A549 (cell line): ENCODE measurements around the gene PRKCE.

Experiments used
- CHD4 ChIP-seq: fragments of 200-600 bp; sonication (generic); IDR thresholded peaks from 2 replicates; pipeline ENCODE4 v1.6.1; 2016; ENCODE audit warnings: antibody characterized with exemption, mild to moderate bottlenecking, borderline replicate concordance
- EP300 ChIP-seq, 2 experiments: fragments of >200 bp; sonication (Bioruptor Twin); formaldehyde crosslinking; IDR thresholded peaks; 2 replicates in 1 of 2; 3 replicates in 1 of 2; pipeline ENCODE4 v1.6.1; 2016 to 2017
- PHF8 ChIP-seq: fragments of 200-600 bp; sonication (generic); IDR thresholded peaks from 2 replicates; pipeline ENCODE4 v1.6.1; 2016; ENCODE audit warnings: low read depth, mild to moderate bottlenecking, antibody characterized with exemption, moderate library complexity, borderline replicate concordance
- POLR2AphosphoS2 ChIP-seq: conservative IDR thresholded peaks from 2 replicates; pipeline ENCODE4 v1.6.1; 2012; ENCODE audit warnings: low read length, improper control_type of control experiment, inconsistent platforms
- RFX5 ChIP-seq: fragments of 450-650 bp; IDR thresholded peaks from 2 replicates; pipeline ENCODE4 v1.7.1; 2014; ENCODE audit warnings: antibody characterized with exemption, mild to moderate bottlenecking, moderate library complexity
- TF ChIP-seq, protein P1 (sequence below): fragments of >200 bp; sonication (Bioruptor Twin); formaldehyde crosslinking; IDR thresholded peaks from 3 replicates; pipeline ENCODE4 v1.5.1; 2016
- TF ChIP-seq, protein P2 (sequence below): IDR thresholded peaks from 2 replicates; pipeline ENCODE4 v1.6.1; 2012; ENCODE audit warnings: low read depth, borderline replicate concordance

DNA sequence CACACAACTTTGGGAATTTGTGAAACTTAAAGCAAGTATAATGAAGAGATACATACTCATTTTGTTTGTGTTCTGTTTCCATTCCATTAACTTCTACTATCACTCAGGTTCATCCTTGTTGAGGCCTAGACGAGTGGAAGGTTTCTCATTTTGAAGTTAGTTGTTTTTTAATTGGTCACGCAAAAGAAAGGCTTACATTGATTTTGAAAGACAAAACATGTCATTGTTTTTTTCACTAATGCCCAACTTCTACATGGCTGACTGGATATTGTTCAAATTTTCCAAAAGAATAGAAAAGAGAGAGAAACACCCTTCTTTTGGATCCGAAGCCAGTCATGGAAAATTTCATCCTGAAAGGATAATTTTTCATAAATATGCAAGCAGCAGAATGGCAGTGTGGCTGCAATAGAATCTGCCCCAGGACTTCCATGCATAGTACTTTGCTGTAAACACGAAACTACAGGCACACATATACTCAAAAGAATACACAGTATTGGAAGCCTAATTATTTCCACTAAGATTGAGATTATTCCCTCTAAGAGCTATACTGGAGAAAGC lies 27.4 kb downstream of the PRKCE start:
- TF ChIP-seq EP300 (IDR thresholded peaks at IDR 0.05) (no peak), POLR2AphosphoS2 (no peak), RFX5 (no peak), PHF8 (no peak), CHD4 (no peak)
- TF ChIP-seq, protein P1, sequence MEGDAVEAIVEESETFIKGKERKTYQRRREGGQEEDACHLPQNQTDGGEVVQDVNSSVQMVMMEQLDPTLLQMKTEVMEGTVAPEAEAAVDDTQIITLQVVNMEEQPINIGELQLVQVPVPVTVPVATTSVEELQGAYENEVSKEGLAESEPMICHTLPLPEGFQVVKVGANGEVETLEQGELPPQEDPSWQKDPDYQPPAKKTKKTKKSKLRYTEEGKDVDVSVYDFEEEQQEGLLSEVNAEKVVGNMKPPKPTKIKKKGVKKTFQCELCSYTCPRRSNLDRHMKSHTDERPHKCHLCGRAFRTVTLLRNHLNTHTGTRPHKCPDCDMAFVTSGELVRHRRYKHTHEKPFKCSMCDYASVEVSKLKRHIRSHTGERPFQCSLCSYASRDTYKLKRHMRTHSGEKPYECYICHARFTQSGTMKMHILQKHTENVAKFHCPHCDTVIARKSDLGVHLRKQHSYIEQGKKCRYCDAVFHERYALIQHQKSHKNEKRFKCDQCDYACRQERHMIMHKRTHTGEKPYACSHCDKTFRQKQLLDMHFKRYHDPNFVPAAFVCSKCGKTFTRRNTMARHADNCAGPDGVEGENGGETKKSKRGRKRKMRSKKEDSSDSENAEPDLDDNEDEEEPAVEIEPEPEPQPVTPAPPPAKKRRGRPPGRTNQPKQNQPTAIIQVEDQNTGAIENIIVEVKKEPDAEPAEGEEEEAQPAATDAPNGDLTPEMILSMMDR = no peak
- TF ChIP-seq, protein P2, sequence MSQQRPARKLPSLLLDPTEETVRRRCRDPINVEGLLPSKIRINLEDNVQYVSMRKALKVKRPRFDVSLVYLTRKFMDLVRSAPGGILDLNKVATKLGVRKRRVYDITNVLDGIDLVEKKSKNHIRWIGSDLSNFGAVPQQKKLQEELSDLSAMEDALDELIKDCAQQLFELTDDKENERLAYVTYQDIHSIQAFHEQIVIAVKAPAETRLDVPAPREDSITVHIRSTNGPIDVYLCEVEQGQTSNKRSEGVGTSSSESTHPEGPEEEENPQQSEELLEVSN = no peak
